Upper lobe of left lung (tissue), 6 donors: ENCODE data around the gene POLN. TPM values are rescaled to one million over a fixed set of nuclear protein-coding genes. Genes with fewer than 3 reads are reported as not detected.

Source experiments
- ATAC-seq, 2 donors: fragments of 200-7000 bp; cut with Tn5 transposase; one replicate each; pipeline ENCODE4 v1.9.1; 2022; ENCODE audit warnings: mild to moderate bottlenecking in 2 of 2, moderate library complexity in 2 of 2; ENCODE audit not compliant: low FRiP score in 2 of 2
- DNase-seq, 2 donors: peaks; one replicate each; pipeline ENCODE4 v3.0.0-alpha.2; 2019 to 2020
- H3K27ac ChIP-seq, 4 donors: fragments of 200-600 bp; sonication (generic); one replicate each; pipeline ENCODE4 v1.5.1; 2016 to 2019
- H3K27me3 ChIP-seq, 4 donors: fragments of 200-600 bp; sonication (generic); one replicate each; pipeline ENCODE4 v1.5.1; 2017 to 2019
- H3K36me3 ChIP-seq, 4 donors: fragments of 200-600 bp; sonication (generic); one replicate each; pipeline ENCODE4 v1.5.1; 2016 to 2019
- H3K4me1 ChIP-seq, 4 donors: fragments of 200-600 bp; sonication (generic); one replicate each; pipeline ENCODE4 v1.5.1; 2018 to 2019
- H3K4me3 ChIP-seq, 4 donors: fragments of 200-600 bp; sonication (generic); one replicate each; pipeline ENCODE4 v1.5.1; 2017 to 2019; ENCODE audit warnings: mild to moderate bottlenecking in 2 of 4, moderate library complexity in 1 of 4
- H3K9me3 ChIP-seq, 4 donors: fragments of 200-600 bp; sonication (generic); one replicate each; pipeline ENCODE4 v1.5.1; 2018 to 2019
- EP300 ChIP-seq, 4 donors: sonication (generic); formaldehyde crosslinking; IDR thresholded peaks; one replicate each; pipeline ENCODE4 v1.5.1; 2017; ENCODE audit warnings: antibody characterized with exemption in 4 of 4, control low read depth in 2 of 4
- POLR2A ChIP-seq, 4 donors: fragments of 450-650 bp; IDR thresholded peaks; one replicate each; pipeline ENCODE4 v1.5.1; 2016 to 2017; ENCODE audit warnings: antibody characterized with exemption in 4 of 4, mild to moderate bottlenecking in 2 of 4
- POLR2AphosphoS5 ChIP-seq, 2 donors: sonication (generic); formaldehyde crosslinking; IDR thresholded peaks; one replicate each; pipeline ENCODE4 v1.5.1; 2017; ENCODE audit warnings: antibody characterized with exemption in 2 of 2
- WGBS, 2 donors: methylation state at CpG; one replicate each; pipeline ENCODE4 v1.1.5; 2017 to 2018; 5-methylcytosine and 5-hydroxymethylcytosine counted together
- total RNA-seq, 6 donors: library from RNA; depleted of rRNA in 4 of 6; stranded (reverse); fragments of >200 nt in 4 of 6; gene quantifications; one replicate each; pipeline versions ENCODE4 v1.1.0 to v1.2.1, GENCODE V29; 2016 to 2021
- TF ChIP-seq, protein P1 (sequence below), 6 experiments: fragments of 450-650 bp in 4 of 6; fragments of 200-600 bp in 2 of 6; sonication (generic) in 2 of 6; IDR thresholded peaks; one replicate each; pipeline ENCODE4 v1.5.1; 2016 to 2019; ENCODE audit warnings: antibody characterized with exemption in 6 of 6
- donor health status: DM: no; HTN: no; CAD: no; lungs with moderate emphysema.
- donor health status: DM: no; HTN: yes; CAD: no; lungs with severe emphysema.

The POLN gene
- total RNA-seq, 6 donors from 2014 or later, result 0.89 to 5.5 (median 2.6) TPM

GRCh38 chr4:2193326-2193725 is 48.6 kb downstream of the POLN start:
- no peak overlapping the region for H3K4me3 ChIP-seq
- no peaks in the 10 kb centered on the region for H3K27me3 ChIP-seq
- H3K36me3 ChIP-seq, result peaks cover 0 to 3% (median 0%) of the 10 kb centered on the region in 4 donors
- no peaks in the 10 kb centered on the region for H3K4me1 ChIP-seq
- WGBS, 2 donors, result 76 to 79% methylated on average over 7 of the region's 7 CpGs
- TF ChIP-seq POLR2AphosphoS5 (IDR thresholded peaks at IDR 0.05) (no peak), POLR2A (IDR thresholded peaks at IDR 0.05) (no peak), EP300 (IDR thresholded peaks at IDR 0.05) (no peak)
- TF ChIP-seq, protein P1, sequence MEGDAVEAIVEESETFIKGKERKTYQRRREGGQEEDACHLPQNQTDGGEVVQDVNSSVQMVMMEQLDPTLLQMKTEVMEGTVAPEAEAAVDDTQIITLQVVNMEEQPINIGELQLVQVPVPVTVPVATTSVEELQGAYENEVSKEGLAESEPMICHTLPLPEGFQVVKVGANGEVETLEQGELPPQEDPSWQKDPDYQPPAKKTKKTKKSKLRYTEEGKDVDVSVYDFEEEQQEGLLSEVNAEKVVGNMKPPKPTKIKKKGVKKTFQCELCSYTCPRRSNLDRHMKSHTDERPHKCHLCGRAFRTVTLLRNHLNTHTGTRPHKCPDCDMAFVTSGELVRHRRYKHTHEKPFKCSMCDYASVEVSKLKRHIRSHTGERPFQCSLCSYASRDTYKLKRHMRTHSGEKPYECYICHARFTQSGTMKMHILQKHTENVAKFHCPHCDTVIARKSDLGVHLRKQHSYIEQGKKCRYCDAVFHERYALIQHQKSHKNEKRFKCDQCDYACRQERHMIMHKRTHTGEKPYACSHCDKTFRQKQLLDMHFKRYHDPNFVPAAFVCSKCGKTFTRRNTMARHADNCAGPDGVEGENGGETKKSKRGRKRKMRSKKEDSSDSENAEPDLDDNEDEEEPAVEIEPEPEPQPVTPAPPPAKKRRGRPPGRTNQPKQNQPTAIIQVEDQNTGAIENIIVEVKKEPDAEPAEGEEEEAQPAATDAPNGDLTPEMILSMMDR (IDR thresholded peaks at IDR 0.05), result no peak
- no peak overlapping the region for H3K27ac ChIP-seq
- DNase-seq, result no peak
- H3K9me3 ChIP-seq, result no peaks in the 10 kb centered on the region
- ATAC-seq, result no peak

GRCh38 chr4:2186865-2187172 is 55.1 kb downstream of the POLN start:
- H3K4me1 ChIP-seq, result no peaks in the 10 kb centered on the region
- H3K4me3 ChIP-seq, result no peak overlapping the region
- H3K36me3 ChIP-seq, result no peaks in the 10 kb centered on the region
- DNase-seq (no peak), ATAC-seq (no peak)
- H3K27me3 ChIP-seq, result no peaks in the 10 kb centered on the region
- H3K9me3 ChIP-seq, result peaks cover 0 to 14% (median 0%) of the 10 kb centered on the region in 4 donors
- H3K27ac ChIP-seq, result no peak overlapping the region
- TF ChIP-seq POLR2AphosphoS5 (IDR thresholded peaks at IDR 0.05) (no peak), EP300 (IDR thresholded peaks at IDR 0.05) (no peak), POLR2A (IDR thresholded peaks at IDR 0.05) (no peak)
- TF ChIP-seq, protein P1 (IDR thresholded peaks at IDR 0.05), result no peak

GRCh38 chr4:2186133-2186864 is 55.6 kb downstream of the POLN start:
- Histone ChIP-seq H3K9me3 (peaks cover 0 to 14% (median 0%) of the 10 kb centered on the region in 4 donors), H3K4me3 (no peak overlapping the region), H3K27ac (no peak overlapping the region), H3K36me3 (no peaks in the 10 kb centered on the region), H3K4me1 (no peaks in the 10 kb centered on the region), H3K27me3 (no peaks in the 10 kb centered on the region)
- TF ChIP-seq, protein P1 (IDR thresholded peaks at IDR 0.05), result peak in 4 of 6 experiments; percentile 20 to 42 (median 40)
- no peak for TF ChIP-seq POLR2AphosphoS5 (IDR thresholded peaks at IDR 0.05)
- DNase-seq (peak in 1 of 2 donors; percentile 41), ATAC-seq (peak in 1 of 2 donors; percentile 66)
- WGBS, 2 donors, result 48 to 55% methylated on average over 8 to 9 of the region's 9 CpGs

DNA sequence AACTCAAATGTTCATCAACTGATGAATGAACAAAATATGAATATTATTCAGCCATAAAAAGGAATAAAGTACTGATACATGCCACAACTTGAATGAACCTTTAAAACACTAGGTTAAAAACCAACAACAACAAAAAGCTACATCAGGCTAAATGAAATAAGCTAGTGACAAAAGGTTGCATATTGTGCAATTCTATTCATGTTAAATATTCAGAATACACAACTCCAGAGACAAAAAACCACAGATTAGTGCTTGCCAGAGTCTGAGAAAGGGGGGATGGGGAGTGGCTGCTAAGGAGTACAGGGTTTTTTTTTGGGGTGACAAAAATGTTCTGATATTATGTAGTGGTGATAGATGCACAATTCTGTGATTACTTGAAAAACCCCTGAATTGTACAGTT is 58.5 kb downstream of the POLN start:
- Histone ChIP-seq H3K9me3 (peaks cover 0 to 14% (median 0%) of the 10 kb centered on the region in 4 donors), H3K27me3 (no peaks in the 10 kb centered on the region), H3K4me3 (no peak overlapping the region), H3K36me3 (no peaks in the 10 kb centered on the region), H3K27ac (no peak overlapping the region), H3K4me1 (no peaks in the 10 kb centered on the region)
- DNase-seq, result no peak
- TF ChIP-seq POLR2AphosphoS5 (IDR thresholded peaks at IDR 0.05) (no peak), EP300 (IDR thresholded peaks at IDR 0.05) (no peak), POLR2A (IDR thresholded peaks at IDR 0.05) (no peak)
- TF ChIP-seq, protein P1 (IDR thresholded peaks at IDR 0.05), result no peak
- no peak for ATAC-seq

DNA sequence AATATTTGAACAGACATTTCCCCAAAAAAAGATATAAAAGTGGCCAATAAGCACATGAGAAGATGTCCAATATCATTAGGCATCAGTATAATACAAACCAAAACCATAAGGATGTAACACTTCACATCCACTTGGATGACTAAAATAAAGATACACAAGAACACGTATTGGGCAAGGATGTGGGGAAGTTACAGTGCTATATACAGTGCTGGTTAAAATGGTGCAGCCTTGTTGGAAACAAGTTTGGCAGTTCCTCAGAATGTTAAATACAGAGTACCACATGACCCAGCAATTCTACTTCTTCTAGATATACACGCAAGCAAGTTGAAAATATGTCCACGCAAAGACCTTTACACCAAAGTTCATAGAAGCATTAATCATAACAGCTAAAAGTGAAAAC is 58.9 kb downstream of the POLN start:
- Histone ChIP-seq H3K27me3 (no peaks in the 10 kb centered on the region), H3K9me3 (peaks cover 0 to 13% (median 0%) of the 10 kb centered on the region in 4 donors), H3K4me1 (no peaks in the 10 kb centered on the region), H3K36me3 (no peaks in the 10 kb centered on the region), H3K4me3 (no peak overlapping the region), H3K27ac (no peak overlapping the region)
- TF ChIP-seq, protein P1 (IDR thresholded peaks at IDR 0.05), result no peak
- TF ChIP-seq POLR2A (IDR thresholded peaks at IDR 0.05) (no peak), EP300 (IDR thresholded peaks at IDR 0.05) (no peak), POLR2AphosphoS5 (IDR thresholded peaks at IDR 0.05) (no peak)
- no peak for ATAC-seq
- DNase-seq, result no peak
- WGBS, 2 donors, result 21 to 86% methylated on average over 3 of the region's 3 CpGs
